Measurements from ENCODE around the gene OR9I1. TPM values are rescaled to one million over a fixed set of nuclear protein-coding genes. Genes with fewer than 3 reads are reported as not detected.

Gene OR9I1
- polyA plus RNA-seq, 1 of the 3 experiments (the other 2 are of a cell fraction): not detected

- Histone ChIP-seq H3K9ac (no peak overlapping the region), H3K36me3 (replicated peaks in 1 of 2; ENCODE audit: control insufficient read depth in 1 of 2, insufficient read depth in 2 of 2, low read length in 1 of 2) (no peaks in the 10 kb centered on the region), H3K9me3 (no peaks in the 10 kb centered on the region), H3K4me3 (ENCODE audit: low read depth in 2 of 2, low read length in 1 of 2) (no peak overlapping the region), H3K79me2 (ENCODE audit: insufficient read depth) (no peaks in the 10 kb centered on the region), H4K20me1 (ENCODE audit: insufficient read depth) (no peaks in the 10 kb centered on the region), H3K4me2 (no peak overlapping the region), H3K9me2 (no peaks in the 10 kb centered on the region), H3K4me1 (ENCODE audit: control insufficient read depth in 1 of 2, insufficient read depth in 2 of 2, low read depth in 1 of 2, low read length in 1 of 2) (no peaks in the 10 kb centered on the region), H3K27ac (ENCODE audit: low read depth in 2 of 2, low read length in 1 of 2) (no peak overlapping the region), H3K27me3 (ENCODE audit: insufficient read depth) (peaks cover 9% of the 10 kb centered on the region; the same call in 1 of the 2 replicates), H2AFZ (ENCODE audit: low read depth) (no peak overlapping the region), H3F3A (replicated peaks; ENCODE audit: insufficient read depth) (no peaks in the 10 kb centered on the region)
- WGBS (ENCODE audit: low lambda C conversion rate): 0% methylated on average over 1 of the region's 1 CpG
- TF ChIP-seq USF1 (IDR thresholded peaks at IDR 0.05; ENCODE audit: borderline replicate concordance, low read depth) (no peak), TCF12 (IDR thresholded peaks at IDR 0.05) (no peak), TEAD4 (IDR thresholded peaks at IDR 0.05; ENCODE audit: borderline replicate concordance, insufficient read depth) (no peak)
- no peak for DNase-seq
- ChIA-PET CTCF (no interaction called here), POLR2A (no interaction called here)
These were observed 54.7 kb downstream of the OR9I1 start for GRCh38 chr11:58070585-58070984.

DNA sequence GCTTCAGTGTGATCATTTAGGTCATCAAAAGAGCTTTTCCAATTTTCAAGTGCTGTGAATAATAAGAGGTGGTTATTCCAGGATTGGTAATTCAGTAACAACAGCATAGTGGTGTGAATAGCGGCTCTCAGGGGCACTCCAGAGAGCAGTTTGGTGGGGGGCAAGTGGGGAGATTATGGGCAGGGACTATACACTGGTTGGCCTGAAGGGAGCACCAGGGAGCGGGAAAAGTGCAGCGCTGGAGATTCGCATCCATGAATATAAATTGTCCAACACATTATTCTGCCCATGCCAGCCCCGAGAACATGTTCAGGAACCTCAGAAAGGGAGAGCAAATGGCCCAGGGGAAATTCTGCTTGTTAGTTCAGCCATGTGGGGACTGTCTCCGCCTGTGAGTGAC is 56.7 kb downstream of the OR9I1 start:
- H3K9me2 ChIP-seq: no peaks in the 10 kb centered on the region
- H3K36me3 ChIP-seq (replicated peaks in 1 of 2; ENCODE audit: control insufficient read depth in 1 of 2, insufficient read depth in 2 of 2, low read length in 1 of 2): no peaks in the 10 kb centered on the region
- ChIA-PET CTCF (no interaction called here), POLR2A (no interaction called here)
- no peaks in the 10 kb centered on the region for H3F3A ChIP-seq (replicated peaks; ENCODE audit: insufficient read depth)
- no peak overlapping the region for H3K4me3 ChIP-seq (ENCODE audit: low read depth in 2 of 2, low read length in 1 of 2)
- WGBS (ENCODE audit: low lambda C conversion rate): 13% methylated on average over 6 of the region's 6 CpGs
- H3K27ac ChIP-seq (ENCODE audit: low read depth in 2 of 2, low read length in 1 of 2): no peak overlapping the region
- no peak overlapping the region for H2AFZ ChIP-seq (ENCODE audit: low read depth)
- no peak for DNase-seq
- H3K9me3 ChIP-seq: no peaks in the 10 kb centered on the region
- peaks cover 14% of the 10 kb centered on the region; the same call in 1 of the 2 replicates for H3K27me3 ChIP-seq (ENCODE audit: insufficient read depth)
- H3K79me2 ChIP-seq (ENCODE audit: insufficient read depth): no peaks in the 10 kb centered on the region
- TF ChIP-seq GABPA (IDR thresholded peaks at IDR 0.05; ENCODE audit: low read depth) (no peak), MEF2A (IDR thresholded peaks at IDR 0.05; ENCODE audit: borderline replicate concordance, low read depth) (no peak), ELF1 (IDR thresholded peaks at IDR 0.05) (no peak), CTCF (IDR thresholded peaks at IDR 0.05) (peak; percentile 36; the same call in 1 of the 2 replicates), REST (IDR thresholded peaks at IDR 0.05; ENCODE audit: low read depth, low read length) (no peak), FOSL2 (IDR thresholded peaks at IDR 0.05; ENCODE audit: borderline replicate concordance, low read depth) (no peak), RAD21 (IDR thresholded peaks at IDR 0.05; ENCODE audit: low read length) (0 out of 2 replicates have a peak, but pooled peaks have one; percentile 15), GATA2 (CRISPR knock-in tag; IDR thresholded peaks at IDR 0.05) (no peak), IRF3 (IDR thresholded peaks at IDR 0.05; ENCODE audit: low read depth, low read length) (no peak)
- TF ChIP-seq, protein P1, sequence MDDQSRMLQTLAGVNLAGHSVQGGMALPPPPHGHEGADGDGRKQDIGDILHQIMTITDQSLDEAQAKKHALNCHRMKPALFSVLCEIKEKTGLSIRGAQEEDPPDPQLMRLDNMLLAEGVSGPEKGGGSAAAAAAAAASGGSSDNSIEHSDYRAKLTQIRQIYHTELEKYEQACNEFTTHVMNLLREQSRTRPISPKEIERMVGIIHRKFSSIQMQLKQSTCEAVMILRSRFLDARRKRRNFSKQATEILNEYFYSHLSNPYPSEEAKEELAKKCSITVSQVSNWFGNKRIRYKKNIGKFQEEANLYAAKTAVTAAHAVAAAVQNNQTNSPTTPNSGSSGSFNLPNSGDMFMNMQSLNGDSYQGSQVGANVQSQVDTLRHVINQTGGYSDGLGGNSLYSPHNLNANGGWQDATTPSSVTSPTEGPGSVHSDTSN (IDR thresholded peaks at IDR 0.05): no peak
- H4K20me1 ChIP-seq (ENCODE audit: insufficient read depth): no peaks in the 10 kb centered on the region
- H3K4me2 ChIP-seq: no peak overlapping the region
- H3K9ac ChIP-seq: no peak overlapping the region
- H3K4me1 ChIP-seq (ENCODE audit: control insufficient read depth in 1 of 2, insufficient read depth in 2 of 2, low read depth in 1 of 2, low read length in 1 of 2): no peaks in the 10 kb centered on the region
